Measurements from ENCODE around the gene MTMR1.

- TF ChIP-seq CTCF (IDR thresholded peaks at IDR 0.05) = no peak
- TF ChIP-seq EP300 (IDR thresholded peaks at IDR 0.05) = no peak
Observed at GRCh38 chrX:150736475-150736874, 43.3 kb downstream of the MTMR1 start.

Measured in ovary (tissue), 3 donors.